MM.1S (cell line): Measurements from ENCODE around the gene KIAA1958.

Source experiments
- CTCF ChIP-seq: fragments of 300-600 bp; sonication (generic); IDR thresholded peaks from 2 replicates; pipeline ENCODE4 v1.5.1; 2016; ENCODE audit warnings: antibody characterized with exemption, low read length, mixed read lengths
- EZH2 ChIP-seq: fragments of 300-600 bp; sonication (generic); optimal IDR thresholded peaks from 2 replicates; pipeline ENCODE3; 2017; ENCODE audit warnings: low read depth, mild to moderate bottlenecking, antibody characterized with exemption, low read length, mixed read lengths
- EZH2phosphoT487 ChIP-seq: fragments of 300-600 bp; sonication (generic); IDR thresholded peaks from 2 replicates; pipeline ENCODE4 v1.6.1; 2018; ENCODE audit warnings: antibody characterized with exemption, low read length

GRCh38 chr9:112615584-112616266 lies 129.1 kb downstream of the KIAA1958 start:
- TF ChIP-seq CTCF (no peak), EZH2 (no peak), EZH2phosphoT487 (no peak)
